ENCODE measurements around the gene GNAQ. TPM values are rescaled to one million over a fixed set of nuclear protein-coding genes. Genes with fewer than 3 reads are reported as not detected.

The GNAQ gene
- total RNA-seq, 1 experiment from 2014 or later, result 48.6 TPM

GRCh38 chr9:77929942-77930341, 101.7 kb downstream of the GNAQ start:
- H3K23me2 ChIP-seq (ENCODE audit: insufficient read length, low read depth, low read length, poor library complexity, severe bottlenecking), result no peaks in the 10 kb centered on the region
- no peak overlapping the region for H3K4ac ChIP-seq (ENCODE audit: low read depth, low read length)
- H2BK5ac ChIP-seq (ENCODE audit: insufficient read length, low read length), result no peak overlapping the region
- H3K27ac ChIP-seq (ENCODE audit: insufficient read length, low read depth, low read length), result no peak overlapping the region
- H3K4me1 Mint-ChIP-seq, result peaks cover 5 to 7% of the 10 kb centered on the region in 2 experiments
- no peak overlapping the region for H3K56ac ChIP-seq (ENCODE audit: insufficient read length, low read depth, low read length)
- no peak overlapping the region for H2AFZ ChIP-seq (ENCODE audit: low read length)
- H3K4me3 Mint-ChIP-seq, result no peak overlapping the region
- H4K91ac ChIP-seq (ENCODE audit: insufficient read length, low read depth, low read length), result no peak overlapping the region
- DNase-seq, result no peak
- no peak overlapping the region for H3K14ac ChIP-seq (ENCODE audit: insufficient read depth, low read length)
- H3T11ph ChIP-seq (ENCODE audit: low read length), result no peak overlapping the region
- H2AK5ac ChIP-seq (ENCODE audit: insufficient read length, low read length), result no peak overlapping the region
- H2BK12ac ChIP-seq (ENCODE audit: insufficient read length, low read depth, low read length), result no peak overlapping the region
- H3K27ac Mint-ChIP-seq, result no peak overlapping the region
- H4K8ac ChIP-seq (replicated peaks; ENCODE audit: insufficient read length, low read depth, low read length), result no peak overlapping the region
- no peak overlapping the region for H3K4me2 ChIP-seq (ENCODE audit: insufficient read depth, insufficient read length, low read length)
- H4K20me1 ChIP-seq (ENCODE audit: control insufficient read depth, insufficient read depth, insufficient read length), result no peaks in the 10 kb centered on the region
- no peak overlapping the region for H3K23ac ChIP-seq (ENCODE audit: insufficient read length, low read depth, low read length)
- H2BK15ac ChIP-seq (ENCODE audit: low read depth, low read length), result no peak overlapping the region
- H3K27me3 ChIP-seq (ENCODE audit: insufficient read depth, low read length), result no peaks in the 10 kb centered on the region
- no peaks in the 10 kb centered on the region; the same call in 1 of the 2 replicates for H3K79me2 ChIP-seq (ENCODE audit: insufficient read depth, low read length)
- no peak overlapping the region for H2BK120ac ChIP-seq (ENCODE audit: low read depth, low read length, poor library complexity, severe bottlenecking)
- TF ChIP-seq, protein P1, sequence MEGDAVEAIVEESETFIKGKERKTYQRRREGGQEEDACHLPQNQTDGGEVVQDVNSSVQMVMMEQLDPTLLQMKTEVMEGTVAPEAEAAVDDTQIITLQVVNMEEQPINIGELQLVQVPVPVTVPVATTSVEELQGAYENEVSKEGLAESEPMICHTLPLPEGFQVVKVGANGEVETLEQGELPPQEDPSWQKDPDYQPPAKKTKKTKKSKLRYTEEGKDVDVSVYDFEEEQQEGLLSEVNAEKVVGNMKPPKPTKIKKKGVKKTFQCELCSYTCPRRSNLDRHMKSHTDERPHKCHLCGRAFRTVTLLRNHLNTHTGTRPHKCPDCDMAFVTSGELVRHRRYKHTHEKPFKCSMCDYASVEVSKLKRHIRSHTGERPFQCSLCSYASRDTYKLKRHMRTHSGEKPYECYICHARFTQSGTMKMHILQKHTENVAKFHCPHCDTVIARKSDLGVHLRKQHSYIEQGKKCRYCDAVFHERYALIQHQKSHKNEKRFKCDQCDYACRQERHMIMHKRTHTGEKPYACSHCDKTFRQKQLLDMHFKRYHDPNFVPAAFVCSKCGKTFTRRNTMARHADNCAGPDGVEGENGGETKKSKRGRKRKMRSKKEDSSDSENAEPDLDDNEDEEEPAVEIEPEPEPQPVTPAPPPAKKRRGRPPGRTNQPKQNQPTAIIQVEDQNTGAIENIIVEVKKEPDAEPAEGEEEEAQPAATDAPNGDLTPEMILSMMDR (conservative IDR thresholded peaks at IDR 0.05), result no peak
- H3K27me3 Mint-ChIP-seq (ENCODE audit: low read depth), result no peaks in the 10 kb centered on the region
- no peak overlapping the region for H3K9ac ChIP-seq (ENCODE audit: extremely low read depth, insufficient read length, low read length)
- H3K9me3 Mint-ChIP-seq, result no peaks in the 10 kb centered on the region
- no peak overlapping the region for H2BK20ac ChIP-seq (ENCODE audit: low read depth, low read length, poor library complexity, severe bottlenecking)
- no peaks in the 10 kb centered on the region for H3K4me1 ChIP-seq (ENCODE audit: insufficient read depth, low read length)
- no peak overlapping the region for H4K5ac ChIP-seq (ENCODE audit: insufficient read length, low read depth, low read length)
- no peaks in the 10 kb centered on the region for H3K9me3 ChIP-seq (ENCODE audit: control insufficient read depth, low read depth, low read length)
- H3K18ac ChIP-seq (ENCODE audit: insufficient read length, low read depth, low read length), result no peak overlapping the region
- H3K36me3 Mint-ChIP-seq (ENCODE audit: insufficient read depth in 1 of 3, low read depth in 3 of 3), result peaks cover 0 to 6% (median 4%) of the 10 kb centered on the region in 3 experiments; a peak in 3 of 7 replicates
- no peaks in the 10 kb centered on the region for H3K79me1 ChIP-seq (ENCODE audit: insufficient read depth, low read depth, low read length, poor library complexity, severe bottlenecking)
